ENCODE results near the gene SPRY4. TPM values are rescaled to one million over a fixed set of nuclear protein-coding genes. Genes with fewer than 3 reads are reported as not detected.

SPRY4 gene
- total and polyA plus RNA-seq, 10 donors = 0.76 to 33.5 (median 15.8) TPM

GRCh38 chr5:142322403-142322746 is 2.4 kb downstream of the SPRY4 start:
- peaks cover 0 to 93% (median 32%) of the 10 kb centered on the region in 7 donors for H3K27me3 ChIP-seq (replicated peaks in 1 of 7)
- WGBS, 5 donors = 80 to 96% (median 92%) methylated on average over 5 of the region's 5 CpGs
- intact Hi-C loops (cut with DNase I; ENCODE audit: low total_unique reads) = no loop called here
- H3K4me3 ChIP-seq = peak overlapping the region in 7 of 8 donors; percentile 2 to 76 (median 56)
- DNase-seq = no peak
- no peaks in the 10 kb centered on the region for H3K36me3 ChIP-seq
- TF ChIP-seq POLR2AphosphoS5 (IDR thresholded peaks at IDR 0.05) (no peak), CTCF (IDR thresholded peaks at IDR 0.05 in 8 of 11, conservative IDR thresholded peaks at IDR 0.05 in 3 of 11) (no peak), POLR2A (IDR thresholded peaks at IDR 0.05) (no peak)
- H3K4me1 ChIP-seq = peaks cover 21 to 95% (median 63%) of the 10 kb centered on the region in 6 donors
- H3K9me3 ChIP-seq = no peaks in the 10 kb centered on the region
- peak overlapping the region in 6 of 8 donors; percentile 79 to 86 (median 83) for H3K27ac ChIP-seq

- peaks cover 32 to 97% (median 69%) of the 10 kb centered on the region in 6 donors for H3K4me1 ChIP-seq
- no peaks in the 10 kb centered on the region for H3K9me3 ChIP-seq
- H3K27me3 ChIP-seq (replicated peaks in 1 of 7) = peaks cover 0 to 79% (median 25%) of the 10 kb centered on the region in 7 donors
- H3K4me3 ChIP-seq = peak overlapping the region in 6 of 8 donors; percentile 2 to 63 (median 8)
- intact Hi-C loops (cut with DNase I; ENCODE audit: low total_unique reads) = no loop called here
- H3K36me3 ChIP-seq = no peaks in the 10 kb centered on the region
- DNase-seq = no peak
- peak overlapping the region in 6 of 8 donors; percentile 16 to 86 (median 46) for H3K27ac ChIP-seq
- 22 to 35% (median 27%) methylated on average over 7 to 8 of the region's 8 CpGs for WGBS, 5 donors
- peak in 2 of 3 donors; percentile 55 to 65 for TF ChIP-seq POLR2AphosphoS5 (IDR thresholded peaks at IDR 0.05)
- no peak for TF ChIP-seq POLR2A (IDR thresholded peaks at IDR 0.05)
- no peak for TF ChIP-seq CTCF (IDR thresholded peaks at IDR 0.05 in 8 of 11, conservative IDR thresholded peaks at IDR 0.05 in 3 of 11)
Observed at GRCh38 chr5:142320851-142321560, 3.8 kb downstream of the SPRY4 start.

GRCh38 chr5:142320430-142320738 is 4.4 kb downstream of the SPRY4 start:
- Histone ChIP-seq H3K27ac (peak overlapping the region in 6 of 8 donors; percentile 16 to 86 (median 46)), H3K9me3 (no peaks in the 10 kb centered on the region), H3K4me3 (peak overlapping the region in 3 of 8 donors; percentile 9 to 63 (median 36)), H3K36me3 (no peaks in the 10 kb centered on the region), H3K4me1 (peaks cover 32 to 97% (median 69%) of the 10 kb centered on the region in 6 donors), H3K27me3 (replicated peaks in 1 of 7) (peaks cover 0 to 78% (median 19%) of the 10 kb centered on the region in 7 donors)
- no peak for DNase-seq
- WGBS, 5 donors = 56 to 61% (median 58%) methylated on average over 4 of the region's 4 CpGs
- no peak for TF ChIP-seq POLR2AphosphoS5 (IDR thresholded peaks at IDR 0.05)
- TF ChIP-seq POLR2A (IDR thresholded peaks at IDR 0.05) = no peak
- TF ChIP-seq CTCF (IDR thresholded peaks at IDR 0.05 in 8 of 11, conservative IDR thresholded peaks at IDR 0.05 in 3 of 11) = no peak
- intact Hi-C loops (cut with DNase I; ENCODE audit: low total_unique reads) = no loop called here
